A673 (cell line): ENCODE measurements around the gene CFAP20DC. TPM values are rescaled to one million over a fixed set of nuclear protein-coding genes. Genes with fewer than 3 reads are reported as not detected.

Experiments used
- BruUV-seq: library from RNA; stranded (reverse); fragments of 400-500 nt; replicated peaks from 2 replicates; lab custom pipeline; 2021; lab: Mats Ljungman, UMichigan
- CTCF ChIA-PET: fragments of 300-600 bp; sonication (Branson Sonifier 250); formaldehyde crosslinking; loops from one replicate; lab custom pipeline; 2022; ENCODE audit warnings: antibody characterized with exemption; lab: Charles Lee
- POLR2A ChIA-PET: fragments of 300-600 bp; sonication (Branson Sonifier 250); formaldehyde crosslinking; loops from one replicate; lab custom pipeline; 2022; ENCODE audit warnings: antibody characterized with exemption; ENCODE audit not compliant: low non-redundant PET; lab: Charles Lee
- DNase-seq: peaks from one replicate; pipeline ENCODE4 v3.0.0-alpha.2; 2015; ENCODE audit warnings: low spot score
- H3K27ac ChIP-seq: fragments of 200-600 bp; sonication (generic); 2 replicates; pipeline ENCODE4 v1.5.1; 2016; ENCODE audit warnings: mixed run types, low read depth, mild to moderate bottlenecking, mixed read lengths, antibody characterized with exemption, low read length; ENCODE audit not compliant: poor library complexity, severe bottlenecking
- H3K27me3 ChIP-seq: fragments of 200-600 bp; sonication (generic); replicated peaks from 2 replicates; pipeline ENCODE4 v1.6.1; 2017; ENCODE audit warnings: mixed run types, low read depth, mild to moderate bottlenecking, mixed read lengths, antibody characterized with exemption, low read length; ENCODE audit not compliant: insufficient read depth, poor library complexity
- H3K36me3 ChIP-seq: fragments of 200-600 bp; sonication (generic); 2 replicates; pipeline ENCODE4 v1.6.1; 2016; ENCODE audit warnings: mixed run types, mild to moderate bottlenecking, mixed read lengths, antibody characterized with exemption, low read length; ENCODE audit not compliant: insufficient read depth, poor library complexity, severe bottlenecking
- H3K4me1 ChIP-seq: fragments of 200-600 bp; sonication (generic); 2 replicates; pipeline ENCODE4 v1.6.1; 2017; ENCODE audit warnings: mixed run types, mild to moderate bottlenecking, mixed read lengths, antibody characterized with exemption, low read length; ENCODE audit not compliant: insufficient read depth, poor library complexity, severe bottlenecking
- H3K4me3 ChIP-seq: fragments of 200-600 bp; sonication (generic); 2 replicates; pipeline ENCODE4 v1.5.1; 2016; ENCODE audit warnings: low read depth, mixed run types, mild to moderate bottlenecking, mixed read lengths, low read length; ENCODE audit not compliant: poor library complexity, severe bottlenecking
- H3K9me3 ChIP-seq: fragments of 200-600 bp; sonication (generic); 2 replicates; pipeline ENCODE4 v1.6.1; 2016; ENCODE audit warnings: mixed run types, low read depth, mild to moderate bottlenecking, mixed read lengths, antibody characterized with exemption, low read length; ENCODE audit not compliant: poor library complexity, severe bottlenecking
- CTCF ChIP-seq: fragments of 300-800, 200-600 bp; sonication (generic); conservative IDR thresholded peaks from 2 replicates; pipeline ENCODE4 v1.5.1; 2017; ENCODE audit warnings: low read depth, mild to moderate bottlenecking, antibody characterized with exemption, low read length, moderate library complexity, mixed read lengths
- EZH2 ChIP-seq: fragments of 200-600 bp; sonication (generic); IDR thresholded peaks from 2 replicates; pipeline ENCODE4 v1.6.1; 2017; ENCODE audit warnings: borderline replicate concordance, low read depth, mild to moderate bottlenecking, mixed read lengths, antibody characterized with exemption, low read length; ENCODE audit not compliant: poor library complexity, severe bottlenecking
- intact Hi-C: fragments of 100-400 bp; cut with micrococcal nuclease; formaldehyde crosslinking; loops from one replicate; pipeline ENCODE4 v1.10.0; 2022; ENCODE audit not compliant: unreplicated experiment
- total RNA-seq: library from RNA; stranded (reverse); gene quantifications from 2 replicates; pipeline ENCODE4 v1.2.3, GENCODE V29; 2021

Gene CFAP20DC
- total RNA-seq, 1 experiment from 2014 or later, result 1.3 TPM

GRCh38 chr3:59001675-59002074, 48.1 kb downstream of the CFAP20DC start:
- Histone ChIP-seq H3K27ac (no peak overlapping the region), H3K9me3 (no peaks in the 10 kb centered on the region), H3K36me3 (no peaks in the 10 kb centered on the region), H3K4me1 (no peaks in the 10 kb centered on the region), H3K27me3 (no peaks in the 10 kb centered on the region), H3K4me3 (no peak overlapping the region)
- TF ChIP-seq EZH2 (no peak), CTCF (no peak)
- BruUV-seq, result no TSS peak
- ChIA-PET POLR2A (no interaction called here), CTCF (no interaction called here)
- no peak for DNase-seq
- intact Hi-C loops, result no loop called here

DNA sequence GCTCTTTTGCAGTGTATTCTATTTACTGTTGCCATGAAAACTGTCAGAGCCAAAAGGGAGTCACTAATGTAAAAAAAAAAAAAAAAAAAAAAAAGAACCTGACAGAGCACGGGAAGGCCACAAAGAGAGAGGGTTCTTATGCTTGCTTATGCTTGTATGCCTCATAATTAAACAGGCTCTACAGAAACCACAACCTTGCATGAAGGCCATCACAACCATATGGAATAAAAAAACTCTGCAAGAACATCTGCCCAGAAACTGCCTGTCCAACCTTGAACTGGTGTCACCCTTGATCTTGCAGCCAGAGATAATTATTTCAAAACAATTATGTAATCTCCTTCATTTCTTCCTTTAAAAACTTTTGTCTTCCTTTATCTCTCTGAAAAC, 50.1 kb downstream of the CFAP20DC start:
- no peak overlapping the region for H3K27ac ChIP-seq
- no peaks in the 10 kb centered on the region for H3K36me3 ChIP-seq
- no peaks in the 10 kb centered on the region for H3K27me3 ChIP-seq
- no peak for TF ChIP-seq EZH2
- no peak for TF ChIP-seq CTCF
- DNase-seq, result no peak
- BruUV-seq, result no TSS peak
- intact Hi-C loops, result no loop called here
- ChIA-PET POLR2A (no interaction called here), CTCF (no interaction called here)
- no peaks in the 10 kb centered on the region for H3K9me3 ChIP-seq
- H3K4me3 ChIP-seq, result no peak overlapping the region
- H3K4me1 ChIP-seq, result no peaks in the 10 kb centered on the region

GRCh38 chr3:58999134-58999773, 50.6 kb downstream of the CFAP20DC start:
- POLR2A ChIA-PET, result no interaction called here
- no peaks in the 10 kb centered on the region for H3K27me3 ChIP-seq
- CTCF ChIA-PET, result interaction anchor here (1.2 kb wide), 1 partner anchor 53 kb away, joined by 3 read pairs; no protein-coding TSS in a partner anchor
- H3K36me3 ChIP-seq, result no peaks in the 10 kb centered on the region
- H3K9me3 ChIP-seq, result no peaks in the 10 kb centered on the region
- BruUV-seq, result no TSS peak
- DNase-seq, result no peak
- no peaks in the 10 kb centered on the region for H3K4me1 ChIP-seq
- no peak overlapping the region for H3K4me3 ChIP-seq
- no peak overlapping the region for H3K27ac ChIP-seq
- intact Hi-C loops, result no loop called here
- TF ChIP-seq EZH2 (no peak), CTCF (no peak)
